Effector CD4-positive, alpha-beta T cell (primary cell): ENCODE results near the gene PACS1.
"Not testable (repeated sequence)": the region's sequence is repeated elsewhere in the genome, so short reads cannot be mapped to it uniquely, and the experiment has no call there.

Source experiments
- DNase-seq: peaks from one replicate; pipeline ENCODE4 v3.0.0-alpha.2; 2020

The PACS1 gene

DNA sequence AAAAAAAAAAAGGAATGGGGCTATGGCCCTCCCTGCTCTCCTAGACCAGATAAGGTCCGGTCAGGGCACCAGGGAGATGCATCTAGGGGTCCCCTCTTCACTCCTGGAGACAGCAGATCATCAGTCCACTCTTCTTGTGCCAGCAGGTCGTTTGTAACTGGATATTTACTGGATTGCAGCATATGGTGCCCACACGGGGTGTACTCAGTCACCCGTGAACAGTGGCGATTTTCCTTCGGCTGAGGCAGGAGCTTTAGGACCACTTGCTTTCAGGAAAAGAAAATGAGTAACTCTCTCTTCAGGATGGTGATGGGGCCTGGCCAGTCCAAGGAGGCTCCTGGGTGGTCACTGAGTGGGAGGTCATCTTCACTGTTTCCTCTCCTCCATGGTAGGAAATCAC is 160.1 kb downstream of the PACS1 start:
- DNase-seq: no peak

DNA sequence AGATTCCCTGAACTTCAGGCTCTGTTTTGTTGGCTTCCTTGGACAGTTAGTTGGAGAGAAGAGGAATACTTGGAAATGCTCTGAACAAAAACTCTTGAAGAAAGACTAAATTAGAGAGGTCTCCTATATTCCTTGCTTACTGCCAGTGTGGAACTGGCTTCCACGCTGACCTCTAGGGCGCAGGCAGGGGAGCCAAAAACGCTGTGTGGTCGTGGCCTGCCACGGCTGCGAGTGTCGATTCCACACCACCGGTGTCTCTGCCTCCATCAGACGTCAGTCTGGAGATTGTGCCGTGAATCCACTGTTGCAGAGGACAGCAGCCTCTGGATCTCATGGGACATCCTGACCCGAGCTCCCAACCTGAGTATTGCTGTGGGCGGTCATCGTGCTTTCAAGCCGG is 160.9 kb downstream of the PACS1 start:
- DNase-seq: no peak

DNA sequence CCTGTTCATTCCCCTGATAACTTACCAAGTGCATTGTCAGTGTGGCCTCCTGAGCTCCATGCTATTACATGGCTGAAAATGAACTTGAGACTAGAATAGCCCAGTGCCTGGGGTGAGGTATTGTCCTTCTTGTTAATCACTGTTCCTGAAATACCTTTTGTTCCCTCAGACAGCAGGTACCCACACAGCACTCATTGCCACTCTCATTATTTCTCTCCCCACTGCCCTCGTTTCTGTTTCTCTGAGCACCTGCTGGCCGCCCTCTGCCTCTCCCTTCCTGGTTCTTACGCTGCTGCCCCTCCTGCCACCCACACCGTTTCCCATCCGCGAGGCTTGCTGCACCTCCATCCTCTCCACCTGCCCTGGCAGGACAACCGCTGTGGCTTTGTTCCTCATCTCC is 161.5 kb downstream of the PACS1 start:
- DNase-seq: no peak

DNA sequence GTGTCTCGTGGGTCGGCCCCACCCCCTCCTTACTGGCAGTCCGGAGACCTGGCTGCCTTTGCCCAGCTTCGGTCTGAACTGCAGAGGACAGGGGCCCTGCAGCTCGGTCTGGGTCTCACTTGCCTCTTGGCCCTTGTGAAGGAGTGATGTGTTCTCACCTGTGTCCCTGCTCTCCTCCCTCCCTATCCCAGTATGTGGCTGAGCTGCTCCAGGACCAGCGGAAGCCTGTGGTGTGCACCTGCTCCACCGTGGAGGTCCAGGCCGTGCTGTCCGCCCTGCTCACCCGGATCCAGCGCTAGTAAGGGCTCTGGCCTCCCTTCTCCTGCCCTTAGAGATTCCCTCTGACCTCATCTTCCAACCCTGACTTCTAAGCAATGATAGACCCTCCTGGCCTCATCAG is 162.7 kb downstream of the PACS1 start:
- no peak for DNase-seq

DNA sequence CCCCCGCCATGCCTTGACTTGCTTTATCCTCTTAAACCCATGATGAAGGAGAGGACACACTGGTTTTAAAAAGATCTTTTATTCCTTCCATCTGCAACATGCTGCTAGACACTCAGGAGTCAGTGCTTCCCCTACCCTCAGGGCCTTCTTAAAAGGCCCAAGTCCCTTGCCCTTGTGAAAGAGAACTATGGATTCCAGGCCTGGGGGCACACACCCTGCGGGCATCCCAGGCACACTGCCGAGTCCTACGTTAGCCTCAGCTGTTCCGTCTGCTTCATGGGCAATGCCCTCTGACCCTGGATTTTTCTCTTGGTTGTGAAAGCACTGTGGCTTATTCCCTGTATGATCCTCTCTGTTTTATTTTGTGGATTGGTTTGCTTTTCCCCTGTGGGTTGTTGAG is 163.2 kb downstream of the PACS1 start:
- DNase-seq: no peak

DNA sequence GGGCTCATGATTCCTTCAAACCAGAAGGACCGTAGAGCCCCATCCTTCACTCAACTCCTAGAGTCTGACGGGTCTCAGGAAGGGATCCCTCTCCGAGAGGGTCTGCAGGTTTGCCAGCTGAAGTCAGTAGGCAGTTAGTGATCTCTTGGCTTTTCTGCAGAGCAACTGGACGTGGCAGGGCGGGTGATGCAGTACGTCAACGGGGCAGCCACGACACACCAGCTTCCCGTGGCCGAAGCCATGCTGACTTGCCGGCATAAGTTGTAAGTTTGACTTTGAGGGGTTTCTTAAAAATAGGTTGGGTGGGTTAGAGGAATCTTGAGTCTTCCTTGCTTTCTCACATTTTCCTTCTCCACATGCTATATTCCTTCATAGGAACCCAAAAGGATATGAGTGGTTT is 165.1 kb downstream of the PACS1 start:
- no peak for DNase-seq

DNA sequence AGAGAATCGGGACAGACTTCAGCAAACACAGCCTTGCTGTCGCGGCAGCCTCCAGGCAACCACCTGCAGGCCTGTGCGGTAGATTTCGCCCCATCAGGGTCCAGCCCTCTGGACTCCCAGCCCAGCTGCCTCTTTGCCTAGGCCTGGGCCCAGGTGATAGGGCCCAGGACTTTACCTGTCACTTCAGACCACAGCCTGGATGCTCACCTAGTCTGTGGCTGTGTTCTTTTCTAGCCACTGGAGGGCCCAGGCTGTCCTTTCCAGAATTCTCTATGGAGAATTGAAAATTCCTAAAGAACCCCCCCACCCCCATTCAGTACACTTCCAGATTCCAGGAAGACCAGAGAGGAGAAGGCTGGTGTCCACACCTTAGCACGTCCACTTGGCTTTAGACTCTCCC is 167.8 kb downstream of the PACS1 start:
- no peak for DNase-seq

DNA sequence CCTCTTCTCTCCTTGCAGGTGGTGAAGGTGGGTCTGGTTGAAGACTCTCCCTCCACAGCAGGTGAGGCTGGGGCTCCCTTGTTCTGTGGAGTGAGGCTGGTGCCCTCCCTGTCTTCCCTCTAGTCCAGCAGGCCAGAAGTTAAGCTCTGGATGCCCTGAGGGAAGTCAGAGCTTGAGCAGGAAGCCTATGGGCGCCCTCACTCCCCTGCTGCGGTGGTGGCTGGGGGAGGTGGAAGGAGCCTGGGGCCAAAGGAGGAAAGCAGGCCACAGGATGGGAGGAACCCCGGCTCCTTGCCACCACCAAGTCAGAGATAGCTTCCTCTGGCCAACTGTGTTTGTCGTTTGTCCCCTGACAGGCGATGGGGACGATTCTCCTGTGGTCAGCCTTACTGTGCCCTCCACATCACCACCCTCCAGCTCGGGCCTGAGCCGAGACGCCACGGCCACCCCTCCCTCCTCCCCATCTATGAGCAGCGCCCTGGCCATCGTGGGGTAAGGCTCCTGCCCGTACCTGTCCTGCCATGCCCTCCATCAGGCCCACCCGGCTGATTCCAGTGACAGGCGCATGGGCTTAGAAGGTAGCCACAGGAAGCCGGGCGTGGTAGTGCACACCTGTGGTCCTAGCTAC is 168.8 kb downstream of the PACS1 start:
- no peak for DNase-seq

DNA sequence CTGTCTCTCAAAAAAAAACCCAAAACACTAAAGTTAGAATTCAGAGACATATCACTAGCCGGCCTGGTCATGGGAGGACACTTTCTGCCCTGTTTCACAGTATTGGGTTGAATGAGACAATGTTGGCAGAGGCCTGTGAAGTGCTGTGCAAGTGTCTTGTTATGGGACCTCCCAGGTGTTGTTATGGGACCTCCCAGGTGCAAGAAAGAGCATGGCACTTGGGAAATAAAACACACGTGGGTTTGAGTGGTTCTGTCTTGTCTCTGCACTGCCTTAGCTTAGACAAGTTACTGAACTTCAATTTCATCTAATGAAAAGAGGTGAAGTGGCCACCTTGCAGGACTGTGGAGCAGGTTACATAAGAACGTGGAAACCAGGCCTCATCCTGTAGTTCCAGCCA is 169.4 kb downstream of the PACS1 start:
- DNase-seq: no peak

DNA sequence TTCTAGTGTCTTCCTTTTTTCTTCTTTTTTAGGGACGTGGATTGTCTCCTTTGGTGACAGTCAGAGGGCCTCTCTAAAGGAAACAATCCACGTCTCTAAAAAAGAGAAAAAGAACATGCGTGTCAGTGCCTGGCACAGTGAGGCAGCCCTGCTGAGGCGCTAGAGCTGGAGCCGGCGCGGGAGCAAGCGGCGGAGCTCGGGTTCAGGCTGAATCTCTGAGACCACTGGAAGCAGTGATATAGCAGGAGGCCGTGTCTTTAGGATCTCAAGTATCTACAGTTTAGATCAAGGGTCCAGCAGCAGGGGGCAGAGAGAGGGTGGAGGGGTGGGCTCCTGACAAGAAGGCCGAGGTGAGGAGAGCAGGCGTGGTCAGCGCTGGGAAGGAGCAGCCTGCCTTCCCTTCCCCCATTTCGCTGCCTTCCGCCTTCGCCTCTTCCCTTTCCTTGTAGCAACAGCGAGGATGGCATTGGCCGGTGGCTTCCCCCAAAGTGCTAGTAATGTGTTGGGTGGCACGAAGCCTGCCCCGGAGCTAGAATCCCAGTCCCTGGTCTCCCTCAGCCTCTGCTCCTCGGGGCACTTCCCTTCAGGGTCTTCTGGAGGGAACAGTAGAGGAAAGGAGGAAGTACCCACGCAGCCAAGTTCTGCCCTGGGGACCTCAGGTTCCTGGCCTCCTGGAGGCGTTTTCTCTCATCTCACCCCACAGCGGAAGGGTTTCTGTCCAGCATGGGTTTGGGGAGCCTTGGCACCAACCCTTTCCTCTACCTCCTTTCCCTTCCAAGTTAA is 170.1 kb downstream of the PACS1 start:
- no peak for DNase-seq

DNA sequence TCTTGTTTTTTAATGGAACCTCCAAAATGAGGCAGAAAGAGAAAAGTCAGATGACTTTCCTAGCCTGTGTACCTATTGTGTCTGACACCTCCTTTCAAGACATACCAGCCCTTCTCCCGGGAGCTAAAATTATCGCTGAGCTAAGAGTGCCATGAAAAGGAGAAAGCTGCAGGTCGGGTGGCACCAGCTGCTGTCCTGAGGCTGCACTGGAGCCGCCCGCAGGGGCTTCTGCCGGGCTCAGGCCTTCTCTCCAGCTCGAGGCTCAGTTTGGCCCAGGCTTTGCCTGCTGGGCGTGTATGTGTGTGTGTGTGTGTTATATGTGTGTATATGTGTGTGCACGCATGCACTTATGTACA is 170.7 kb downstream of the PACS1 start:
- DNase-seq: no peak

DNA sequence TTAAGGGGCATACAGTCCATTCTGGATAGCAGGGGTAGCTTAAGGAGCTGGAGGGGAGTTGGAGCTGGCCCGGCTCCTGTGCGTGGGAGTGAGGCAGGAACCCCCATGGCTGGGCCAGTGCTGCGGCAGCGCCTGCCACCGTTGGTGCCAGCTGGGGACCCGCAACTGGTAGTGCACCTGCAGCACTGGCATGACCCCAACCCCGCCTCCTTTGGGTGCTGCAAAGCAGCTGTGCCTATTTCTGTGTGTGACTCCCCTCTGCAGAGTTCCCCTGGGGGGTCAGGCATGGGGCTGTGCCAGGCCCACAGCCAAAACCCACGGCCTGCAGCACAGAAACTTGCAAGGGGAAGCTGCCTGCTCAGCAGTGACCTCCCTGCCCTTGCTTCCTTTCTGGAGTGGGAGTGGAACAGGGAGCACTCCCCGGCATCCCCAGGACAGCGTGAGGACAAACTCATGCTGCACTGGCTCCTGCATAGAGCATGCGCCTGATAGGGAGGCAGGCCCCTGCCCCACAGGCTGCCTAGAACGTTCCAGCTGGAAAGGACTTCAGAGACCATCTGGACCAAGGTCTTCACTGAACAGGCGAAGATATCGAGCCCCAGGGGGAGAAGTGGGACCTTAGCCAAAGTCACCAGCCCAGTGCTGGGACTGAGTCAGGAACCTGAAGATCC is 172.2 kb downstream of the PACS1 start:
- no peak for DNase-seq

DNA sequence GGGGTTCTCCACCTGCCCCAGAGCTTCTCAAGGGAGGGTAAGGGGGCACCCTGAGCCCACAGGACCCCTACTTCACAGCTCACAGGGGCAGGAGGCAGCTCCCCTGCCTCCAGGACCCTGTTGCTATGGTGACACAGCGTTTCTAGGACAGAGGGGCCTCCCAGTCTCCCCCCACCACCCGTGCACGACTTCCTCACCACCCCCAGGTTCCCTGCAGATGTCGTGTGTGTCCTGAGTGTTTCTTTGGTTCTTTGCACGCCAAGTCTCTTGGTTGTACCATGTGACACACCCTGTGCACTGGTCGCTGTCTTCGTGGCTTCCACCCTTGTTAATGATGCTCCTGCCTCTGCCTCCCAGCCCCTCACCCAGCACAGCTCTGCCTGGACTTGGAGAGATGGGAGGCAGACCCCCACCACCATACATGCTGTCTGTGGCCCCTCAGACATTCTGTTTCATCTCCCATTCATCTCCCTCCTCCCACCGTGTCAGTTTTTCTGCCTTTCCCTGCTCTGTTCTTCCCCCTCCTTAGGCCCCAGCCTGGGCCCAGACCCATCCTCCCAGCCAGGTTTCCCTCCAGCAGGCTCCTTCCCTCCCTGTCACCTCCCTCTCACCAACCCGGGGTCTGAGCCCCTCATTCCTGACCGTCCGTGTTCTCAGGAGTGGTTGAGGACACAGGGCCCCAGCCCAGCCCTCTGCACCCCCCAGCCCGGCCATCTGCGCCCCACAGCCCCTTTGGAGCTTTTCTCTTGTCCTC is 173.9 kb downstream of the PACS1 start:
- no peak for DNase-seq

DNA sequence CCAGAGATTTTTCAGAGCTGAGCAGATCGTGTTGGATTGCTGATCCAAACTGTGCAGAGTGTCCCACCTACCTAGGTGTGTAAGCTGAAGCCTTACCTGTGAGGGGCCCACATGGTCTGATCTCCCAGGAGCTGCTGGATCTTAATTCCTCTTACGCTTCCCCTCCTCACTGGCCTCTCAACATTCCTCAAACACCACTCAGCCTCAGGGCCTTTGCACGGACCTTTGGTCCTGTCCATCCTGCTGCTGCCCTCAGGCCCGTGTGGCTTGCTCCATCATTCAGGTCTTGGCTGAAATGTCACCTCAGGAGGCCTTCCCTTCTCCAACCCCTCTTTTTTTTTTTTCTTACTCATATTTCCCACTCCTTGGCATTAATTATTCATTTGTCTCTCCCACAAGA is 177.2 kb downstream of the PACS1 start:
- DNase-seq: no peak

DNA sequence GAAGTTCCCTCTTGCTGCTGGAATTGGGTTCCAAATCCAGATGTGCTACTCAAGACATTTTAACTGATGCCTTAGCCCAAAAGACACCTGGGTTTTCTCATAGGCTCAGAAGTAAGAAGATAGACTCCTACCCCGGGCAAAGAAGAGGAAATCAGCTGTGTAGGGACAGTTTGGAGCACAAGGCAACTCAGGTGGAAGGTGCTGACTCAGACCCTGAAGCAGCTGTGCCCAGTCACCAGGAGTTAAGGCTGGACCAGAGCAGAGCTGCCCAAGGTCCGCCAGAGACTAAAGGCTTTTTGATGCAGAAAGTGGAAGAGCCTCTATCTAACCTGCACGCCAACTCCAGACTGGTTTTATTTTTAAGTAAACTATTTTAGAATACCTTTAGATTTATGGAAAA is 177.7 kb downstream of the PACS1 start:
- DNase-seq: no peak

DNA sequence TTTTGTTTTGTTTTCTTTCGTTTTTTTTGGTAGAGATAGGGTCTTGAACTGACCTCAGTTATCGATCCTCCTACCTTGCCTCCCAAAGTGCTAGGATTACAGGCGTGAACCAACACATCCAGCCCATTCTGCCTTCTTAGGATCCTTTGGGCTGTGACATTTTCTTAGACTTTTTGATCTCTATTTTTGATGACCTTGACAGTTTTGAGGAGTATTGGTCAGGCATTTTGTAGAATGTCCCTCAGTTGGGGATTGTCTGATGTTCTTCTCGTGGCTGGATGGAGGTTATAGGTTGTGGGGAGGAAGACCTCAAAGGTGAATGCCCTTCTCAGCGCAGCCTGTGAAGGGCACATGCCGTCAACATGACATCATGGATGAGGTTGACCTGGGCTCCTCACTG is 178.8 kb downstream of the PACS1 start:
- no peak for DNase-seq

DNA sequence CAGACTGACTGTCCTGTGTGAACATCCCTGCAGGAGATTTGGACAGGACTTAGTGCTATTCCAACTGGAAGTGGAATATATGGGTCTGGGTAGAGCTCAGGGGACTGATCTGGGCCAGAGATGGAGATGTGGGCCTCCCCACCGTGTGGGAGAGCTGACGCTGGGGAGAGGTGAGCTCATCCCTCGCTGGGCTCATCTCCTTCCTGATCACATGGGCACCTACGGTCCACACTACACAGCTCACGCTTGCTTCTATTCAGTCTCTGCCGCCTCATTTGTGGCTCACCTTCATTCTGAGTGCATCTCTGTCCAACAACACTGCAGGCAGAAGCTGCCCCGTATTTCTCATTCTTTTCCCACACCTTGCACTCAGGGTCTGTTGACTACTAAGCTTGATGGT is 181.7 kb downstream of the PACS1 start:
- no peak for DNase-seq

DNA sequence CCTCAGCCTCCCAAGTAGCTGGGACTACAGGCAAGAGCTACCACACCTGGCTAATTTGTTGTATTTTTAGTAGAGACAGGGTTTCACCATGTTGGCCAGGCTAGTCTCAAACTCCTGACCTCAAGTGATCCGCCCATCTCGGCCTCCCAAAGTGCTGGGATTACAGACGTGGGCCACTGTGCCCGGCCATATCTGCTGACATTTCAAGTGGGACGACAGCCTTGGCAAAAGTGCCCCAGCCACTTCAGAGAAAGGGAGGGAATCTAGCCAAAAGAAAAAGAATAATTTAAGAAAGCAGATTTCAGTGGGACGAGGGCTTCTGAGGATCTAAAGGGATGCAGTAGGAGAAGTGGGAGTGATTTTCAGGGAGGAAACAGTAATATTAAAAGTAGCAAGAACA is 183.0 kb downstream of the PACS1 start:
- not testable (repeated sequence) for DNase-seq

DNA sequence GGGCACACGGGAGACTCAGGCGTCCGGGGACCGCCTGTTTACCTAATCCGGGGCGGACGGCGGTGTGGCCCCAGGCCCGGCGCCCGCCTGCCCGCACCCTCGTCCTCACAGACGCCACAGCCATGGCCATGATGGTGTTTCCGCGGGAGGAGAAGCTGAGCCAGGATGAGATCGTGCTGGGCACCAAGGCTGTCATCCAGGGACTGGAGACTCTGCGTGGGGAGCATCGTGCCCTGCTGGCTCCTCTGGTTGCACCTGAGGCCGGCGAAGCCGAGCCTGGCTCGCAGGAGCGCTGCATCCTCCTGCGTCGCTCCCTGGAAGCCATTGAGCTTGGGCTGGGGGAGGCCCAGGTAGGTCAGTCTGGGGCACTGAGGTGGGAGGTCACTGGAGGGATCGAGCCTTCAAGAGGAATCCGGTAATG is 188.4 kb downstream of the PACS1 start:
- DNase-seq: no peak

DNA sequence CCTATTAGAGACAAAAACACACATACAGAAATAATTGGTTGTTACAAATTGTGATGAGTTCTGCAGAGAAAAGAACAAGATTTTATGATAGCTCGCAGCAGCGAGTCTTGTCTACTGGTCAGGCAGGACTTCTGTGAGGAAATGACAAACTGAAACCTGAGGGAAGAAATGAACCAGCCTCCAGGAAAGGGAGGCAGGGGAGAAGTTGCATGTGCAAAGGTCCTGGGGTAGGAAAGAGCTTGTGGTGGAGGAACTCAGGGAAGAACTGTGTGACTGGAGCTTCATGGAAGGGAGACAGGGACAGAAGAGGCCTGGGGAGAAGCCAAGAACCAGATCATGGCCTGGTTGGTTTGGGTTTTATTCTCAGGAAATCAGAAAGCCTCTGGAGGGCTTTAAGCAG is 189.2 kb downstream of the PACS1 start:
- no peak for DNase-seq

DNA sequence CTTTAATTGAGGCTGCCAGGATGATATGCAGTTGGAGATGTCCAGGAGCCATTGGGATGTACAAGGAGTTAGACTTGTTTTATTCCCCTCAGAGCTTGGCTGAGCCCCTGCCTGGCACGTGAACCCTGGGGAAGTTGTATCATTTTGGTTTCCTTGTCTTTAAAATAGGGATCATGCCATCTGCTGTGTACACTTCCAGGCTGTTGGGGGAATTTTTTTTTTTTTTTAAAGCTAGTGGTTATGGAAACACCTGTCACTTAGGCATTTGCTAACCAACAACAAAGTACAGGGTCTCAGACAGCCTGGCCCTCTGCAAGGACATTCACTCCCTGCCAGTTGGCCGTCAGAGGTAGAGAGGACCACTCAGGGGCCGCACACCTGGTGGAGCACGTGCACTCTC is 189.9 kb downstream of the PACS1 start:
- DNase-seq: no peak

DNA sequence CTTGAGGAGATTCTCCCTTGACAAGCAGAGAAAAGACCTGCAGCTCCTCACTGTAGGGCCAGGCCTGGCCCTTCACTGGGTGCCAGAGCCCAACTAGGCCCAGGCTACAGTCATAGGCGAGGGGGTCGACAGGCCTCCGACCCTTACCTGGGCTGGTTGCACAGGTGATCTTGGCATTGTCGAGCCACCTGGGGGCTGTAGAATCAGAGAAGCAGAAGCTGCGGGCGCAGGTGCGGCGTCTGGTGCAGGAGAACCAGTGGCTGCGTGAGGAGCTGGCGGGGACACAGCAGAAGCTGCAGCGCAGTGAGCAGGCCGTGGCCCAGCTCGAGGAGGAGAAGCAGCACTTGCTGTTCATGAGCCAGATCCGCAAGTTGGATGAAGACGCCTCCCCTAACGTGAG is 191.5 kb downstream of the PACS1 start:
- no peak for DNase-seq

DNA sequence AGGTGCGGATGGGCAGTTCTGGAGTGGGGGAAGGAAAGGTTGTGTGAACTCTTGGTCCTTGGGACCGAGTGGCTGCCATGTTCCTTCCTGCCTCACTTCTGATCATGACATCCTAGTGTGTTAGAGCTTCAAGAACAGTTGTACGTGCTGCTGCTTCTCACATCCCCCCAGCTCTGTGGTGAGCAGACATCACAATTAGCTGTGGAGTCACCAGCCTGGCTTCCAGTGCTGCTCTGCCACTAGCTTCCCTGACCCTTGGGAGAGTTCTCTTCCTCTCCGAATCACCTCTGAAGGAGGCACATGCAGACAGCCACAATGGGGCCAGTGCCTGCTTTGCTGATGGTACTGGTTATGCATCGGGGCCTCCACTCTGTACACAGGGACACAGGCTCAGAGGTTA is 192.1 kb downstream of the PACS1 start:
- DNase-seq: no peak

DNA sequence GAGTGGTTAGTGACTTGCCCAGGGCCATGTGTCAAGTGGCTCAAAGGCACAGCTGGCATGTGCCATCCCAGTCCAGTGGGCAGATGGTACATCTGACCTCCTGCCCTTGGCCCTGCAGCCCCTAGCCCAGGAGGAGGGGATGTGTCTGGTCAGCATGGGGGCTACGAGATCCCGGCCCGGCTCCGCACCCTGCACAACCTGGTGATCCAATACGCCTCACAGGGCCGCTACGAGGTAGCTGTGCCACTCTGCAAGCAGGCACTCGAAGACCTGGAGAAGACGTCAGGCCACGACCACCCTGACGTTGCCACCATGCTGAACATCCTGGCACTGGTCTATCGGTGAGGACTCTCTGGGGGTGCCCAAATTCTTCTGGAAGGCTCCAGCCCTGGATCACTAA is 192.6 kb downstream of the PACS1 start:
- DNase-seq: no peak
